Lung (tissue), 12 donors: ENCODE measurements around the gene ITGB1. TPM values are rescaled to one million over a fixed set of nuclear protein-coding genes. Genes with fewer than 3 reads are reported as not detected.

Experiments
- ATAC-seq: fragments of 200-7000 bp; cut with Tn5 transposase; one replicate; pipeline ENCODE4 v1.9.1; 2020; ENCODE audit warnings: moderate number of reproducible peaks; ENCODE audit not compliant: insufficient read depth, low FRiP score
- DNase-seq, 3 donors: peaks; one replicate each; pipeline ENCODE4 v3.0.0-alpha.2; 2013 to 2017
- H3K27ac ChIP-seq, 2 donors: one replicate each; pipeline ENCODE4 v1.5.1; 2013; ENCODE audit warnings: mild to moderate bottlenecking in 2 of 2, moderate library complexity in 2 of 2, control low read depth in 1 of 2, inconsistent platforms in 1 of 2, low read depth in 1 of 2, low read length in 1 of 2
- H3K27me3 ChIP-seq, 3 donors: one replicate each; pipeline ENCODE4 v1.5.1; 2013; ENCODE audit warnings: low read length in 2 of 3; ENCODE audit not compliant: control insufficient read depth in 3 of 3, insufficient read depth in 3 of 3
- H3K36me3 ChIP-seq, 4 donors: one replicate each; pipeline ENCODE4 v1.5.1; 2013; ENCODE audit warnings: low read length in 4 of 4, mild to moderate bottlenecking in 1 of 4, moderate library complexity in 1 of 4; ENCODE audit not compliant: control insufficient read depth in 4 of 4, insufficient read depth in 4 of 4
- H3K4me1 ChIP-seq, 5 donors: one replicate each; pipeline ENCODE4 v1.5.1; 2013; ENCODE audit warnings: low read length in 5 of 5, mild to moderate bottlenecking in 2 of 5, moderate library complexity in 1 of 5; ENCODE audit not compliant: control insufficient read depth in 5 of 5, insufficient read depth in 5 of 5
- H3K4me3 ChIP-seq: one replicate; pipeline ENCODE4 v1.5.1; 2013; ENCODE audit warnings: mild to moderate bottlenecking, control low read depth, moderate library complexity
- H3K9ac ChIP-seq, 2 donors: one replicate each; pipeline ENCODE4 v1.5.1; 2013; ENCODE audit warnings: low read length in 2 of 2, control low read depth in 1 of 2; ENCODE audit not compliant: insufficient read depth in 1 of 2
- H3K9me3 ChIP-seq, 4 donors: one replicate each; pipeline ENCODE4 v1.5.1; 2013; ENCODE audit warnings: low read length in 3 of 4, mild to moderate bottlenecking in 1 of 4, moderate library complexity in 1 of 4; ENCODE audit not compliant: control insufficient read depth in 4 of 4, insufficient read depth in 3 of 4
- WGBS, 2 donors: extraction: QIAGEN DNeasy Blood & Tissue Kit; methylation state at CpG; one replicate each; pipeline ENCODE4 v1.1.7; 2013; 5-methylcytosine and 5-hydroxymethylcytosine counted together
- polyA plus RNA-seq, 2 donors: library from polyadenylated mRNA; stranded (reverse); fragments of 200-250 nt; gene quantifications; one replicate each; pipeline ENCODE4 v1.2.1, GENCODE V29; 2013
- total RNA-seq, 2 donors: library from RNA; depleted of rRNA in 1 of 2; stranded (reverse); fragments of >200 nt in 1 of 2; gene quantifications; one replicate each; pipeline ENCODE4 v1.2.1, GENCODE V29; 2014 to 2021
- TF ChIP-seq, protein P1 (sequence below): IDR thresholded peaks from 2 replicates; pipeline ENCODE4 v1.5.1; 2012; ENCODE audit warnings: mild to moderate bottlenecking; ENCODE audit errors: control extremely low read depth, extremely low read depth
- donor health status: control.
- donor health status: control.
- donor health status: Bipolar disorder and iron deficiency.
- donor health status: healthy.
- donor health status: DM: yes; HTN: yes; CAD: no.

ITGB1 gene
- total and polyA plus RNA-seq, 4 donors, result 105 to 445 (median 333) TPM

- Histone ChIP-seq H3K27ac (peak overlapping the region; percentile 43 to 76), H3K27me3 (no peaks in the 10 kb centered on the region), H3K4me1 (peaks cover 18 to 44% (median 22%) of the 10 kb centered on the region in 5 donors), H3K4me3 (no peak overlapping the region), H3K9ac (peak overlapping the region in 1 of 2 donors; percentile 35), H3K36me3 (peaks cover 0 to 13% (median 6%) of the 10 kb centered on the region in 4 donors), H3K9me3 (no peaks in the 10 kb centered on the region)
- TF ChIP-seq, protein P1, sequence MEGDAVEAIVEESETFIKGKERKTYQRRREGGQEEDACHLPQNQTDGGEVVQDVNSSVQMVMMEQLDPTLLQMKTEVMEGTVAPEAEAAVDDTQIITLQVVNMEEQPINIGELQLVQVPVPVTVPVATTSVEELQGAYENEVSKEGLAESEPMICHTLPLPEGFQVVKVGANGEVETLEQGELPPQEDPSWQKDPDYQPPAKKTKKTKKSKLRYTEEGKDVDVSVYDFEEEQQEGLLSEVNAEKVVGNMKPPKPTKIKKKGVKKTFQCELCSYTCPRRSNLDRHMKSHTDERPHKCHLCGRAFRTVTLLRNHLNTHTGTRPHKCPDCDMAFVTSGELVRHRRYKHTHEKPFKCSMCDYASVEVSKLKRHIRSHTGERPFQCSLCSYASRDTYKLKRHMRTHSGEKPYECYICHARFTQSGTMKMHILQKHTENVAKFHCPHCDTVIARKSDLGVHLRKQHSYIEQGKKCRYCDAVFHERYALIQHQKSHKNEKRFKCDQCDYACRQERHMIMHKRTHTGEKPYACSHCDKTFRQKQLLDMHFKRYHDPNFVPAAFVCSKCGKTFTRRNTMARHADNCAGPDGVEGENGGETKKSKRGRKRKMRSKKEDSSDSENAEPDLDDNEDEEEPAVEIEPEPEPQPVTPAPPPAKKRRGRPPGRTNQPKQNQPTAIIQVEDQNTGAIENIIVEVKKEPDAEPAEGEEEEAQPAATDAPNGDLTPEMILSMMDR, result no peak
- WGBS, 2 donors, result 34 to 42% methylated on average over 14 of the region's 14 CpGs
- no peak for ATAC-seq
- peak; percentile 85 to 90 (median 85) for DNase-seq
These were observed 19.4 kb downstream of the ITGB1 start for GRCh38 chr10:32938554-32939061.

DNA sequence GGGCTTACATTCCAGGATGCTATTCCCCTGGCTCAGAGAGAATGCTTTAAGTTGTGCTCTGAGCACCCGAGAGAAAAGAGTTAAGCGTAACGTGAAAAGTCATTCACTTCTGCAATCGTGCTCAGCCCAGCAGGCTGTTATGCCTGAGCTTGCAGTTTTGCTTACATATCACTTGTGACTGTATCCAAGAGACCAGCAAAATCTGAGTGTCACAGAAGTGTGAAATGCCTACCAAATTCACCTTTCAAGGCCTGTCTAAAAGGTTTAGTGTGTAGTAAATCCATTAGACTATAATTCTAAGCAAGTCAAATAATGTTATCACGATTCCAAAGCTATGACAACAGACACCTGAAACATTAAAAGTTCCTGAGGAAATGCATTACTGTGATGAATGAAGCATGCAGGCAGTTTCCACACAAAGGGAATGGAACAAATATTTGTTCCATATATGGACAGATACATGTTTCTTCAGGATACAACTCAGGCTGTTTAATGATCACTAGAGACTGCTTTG, 20.1 kb downstream of the ITGB1 start:
- DNase-seq (peak; percentile 58 to 86 (median 85)), ATAC-seq (peak; percentile 42)
- peaks cover 0 to 18% (median 7%) of the 10 kb centered on the region in 4 donors for H3K36me3 ChIP-seq
- WGBS, 2 donors, result 22% methylated on average over 5 of the region's 5 CpGs
- H3K4me1 ChIP-seq, result peaks cover 18 to 40% (median 22%) of the 10 kb centered on the region in 5 donors
- peak overlapping the region in 1 of 2 donors; percentile 35 for H3K9ac ChIP-seq
- peak overlapping the region; percentile 43 to 60 for H3K27ac ChIP-seq
- TF ChIP-seq, protein P1, result no peak
- no peaks in the 10 kb centered on the region for H3K9me3 ChIP-seq
- no peak overlapping the region for H3K4me3 ChIP-seq
- no peaks in the 10 kb centered on the region for H3K27me3 ChIP-seq

- no peak overlapping the region for H3K4me3 ChIP-seq
- no peaks in the 10 kb centered on the region for H3K9me3 ChIP-seq
- no peak overlapping the region for H3K27ac ChIP-seq
- no peaks in the 10 kb centered on the region for H3K27me3 ChIP-seq
- H3K36me3 ChIP-seq, result peaks cover 5 to 38% (median 16%) of the 10 kb centered on the region in 4 donors
- H3K9ac ChIP-seq, result no peak overlapping the region
- DNase-seq (no peak), ATAC-seq (no peak)
- peaks cover 0 to 5% (median under 1%) of the 10 kb centered on the region in 5 donors for H3K4me1 ChIP-seq
- TF ChIP-seq, protein P1, result no peak
These were observed 25.8 kb downstream of the ITGB1 start for GRCh38 chr10:32932225-32932729.

DNA sequence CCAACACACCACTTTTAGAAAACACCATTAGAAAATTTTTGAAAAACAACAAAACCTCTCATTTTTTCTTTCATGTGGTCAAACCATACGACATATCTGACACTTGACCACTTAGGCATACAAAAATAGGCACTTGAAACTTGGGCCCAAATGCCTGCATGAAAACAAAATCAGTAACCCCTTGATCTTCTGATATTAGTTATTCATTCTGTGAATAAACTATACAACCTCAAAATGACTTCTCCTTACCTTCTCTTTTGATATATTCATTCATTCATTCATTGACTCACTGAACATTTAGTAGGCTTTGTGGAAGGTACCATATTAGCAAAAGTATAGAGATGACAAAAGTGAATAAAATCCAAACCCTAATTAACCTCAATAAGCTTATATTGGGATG, 26.4 kb downstream of the ITGB1 start:
- no peak overlapping the region for H3K4me3 ChIP-seq
- H3K4me1 ChIP-seq, result peaks cover 0 to 5% (median 0%) of the 10 kb centered on the region in 5 donors
- TF ChIP-seq, protein P1, result no peak
- no peaks in the 10 kb centered on the region for H3K27me3 ChIP-seq
- DNase-seq, result no peak
- no peak overlapping the region for H3K9ac ChIP-seq
- H3K9me3 ChIP-seq, result no peaks in the 10 kb centered on the region
- H3K27ac ChIP-seq, result no peak overlapping the region
- no peak for ATAC-seq
- peaks cover 6 to 44% (median 20%) of the 10 kb centered on the region in 4 donors for H3K36me3 ChIP-seq
- WGBS, 2 donors, result 60 to 79% methylated on average over 1 of the region's 1 CpG
